HepG2 (cell line): ENCODE data around the gene STRN3. TPM values are rescaled to one million over a fixed set of nuclear protein-coding genes. Genes with fewer than 3 reads are reported as not detected.

Experiments used
- ATAC-seq: fragments of 200-7000 bp; cut with Tn5 transposase; 3 replicates; pipeline ENCODE4 v1.9.1; 2020; ENCODE audit warnings: mild to moderate bottlenecking, moderate library complexity
- BruUV-seq: library from RNA; stranded (reverse); fragments of 400-500 nt; replicated peaks from 2 replicates; lab custom pipeline; 2021; lab: Mats Ljungman, UMichigan
- CTCF ChIA-PET: fragments of 300-600 bp; formaldehyde crosslinking; extraction: SDS; loops from one replicate; lab custom pipeline; 2021; ENCODE audit warnings: low total read pairs, inconsistent platforms, low intra/inter-chr PET ratio; lab: Yijun Ruan, JAX
- POLR2A ChIA-PET: fragments of 350-600 bp; sonication (Branson Sonifier 250); formaldehyde crosslinking; loops from one replicate; lab custom pipeline; 2020; ENCODE audit warnings: antibody characterized with exemption, inconsistent platforms; lab: Yijun Ruan, JAX
- DNase-seq: peaks from one replicate; pipeline ENCODE4 v3.0.0-alpha.2; 2015; ENCODE audit warnings: low spot score
- FAIRE-seq: peaks from 3 replicates; lab custom pipeline; 2011; peaks lifted over from hg19 to GRCh38; lab: Jason Lieb, UNC
- H2AFZ ChIP-seq: one replicate; pipeline ENCODE4 v1.6.1; 2011; ENCODE audit warnings: low read length, inconsistent platforms
- H3K27ac ChIP-seq: fragments of 300-600 bp; 3 replicates; pipeline ENCODE4 v1.8.0; 2011; ENCODE audit warnings: mixed run types, mild to moderate bottlenecking, mixed read lengths, low read length, inconsistent platforms; ENCODE audit not compliant: insufficient read depth; ENCODE audit errors: extremely low read length
- H3K27me3 ChIP-seq, 2 experiments: fragments of 200-600 bp in 1 of 2; 2 replicates in 1 of 2; 3 replicates in 1 of 2; pipeline versions ENCODE4 v1.6.0 to v1.8.0; 2011; ENCODE audit warnings: low read length in 2 of 2, mild to moderate bottlenecking in 2 of 2, moderate library complexity in 2 of 2, inconsistent platforms in 1 of 2; ENCODE audit not compliant: insufficient read depth in 2 of 2, control insufficient read depth in 1 of 2
- H3K36me3 ChIP-seq, 2 experiments: fragments of 200-600 bp in 1 of 2; replicated peaks in 1 of 2; 2 replicates in 1 of 2; 3 replicates in 1 of 2; pipeline versions ENCODE4 v1.5.1 to v1.8.0; 2011; ENCODE audit warnings: low read length in 2 of 2, inconsistent platforms in 1 of 2; ENCODE audit not compliant: insufficient read depth in 2 of 2, control insufficient read depth in 1 of 2
- H3K4me1 ChIP-seq: 2 replicates; pipeline ENCODE4 v1.5.1; 2012; ENCODE audit warnings: low read length, inconsistent platforms; ENCODE audit not compliant: insufficient read depth
- H3K4me2 ChIP-seq: 2 replicates; pipeline ENCODE4 v1.6.0; 2011; ENCODE audit warnings: low read depth, low read length, inconsistent platforms
- H3K4me3 ChIP-seq, 3 experiments: fragments of 200-600 bp in 1 of 3; sonication (generic), shearing (Covaris generic) in 1 of 3; replicated peaks in 1 of 3; 2 replicates each; pipeline ENCODE4 v1.5.1; 2011 to 2016; ENCODE audit warnings: low read length in 3 of 3, inconsistent platforms in 2 of 3, low read depth in 2 of 3, mild to moderate bottlenecking in 2 of 3, control low read depth in 1 of 3, mixed read lengths in 1 of 3; ENCODE audit not compliant: insufficient read depth in 1 of 3
- H3K79me2 ChIP-seq: one replicate; pipeline ENCODE4 v1.6.1; 2011; ENCODE audit warnings: low read length, inconsistent platforms; ENCODE audit not compliant: insufficient read depth
- H3K9ac ChIP-seq: 2 replicates; pipeline ENCODE4 v1.6.0; 2011; ENCODE audit warnings: mild to moderate bottlenecking, low read depth, low read length, inconsistent platforms; ENCODE audit not compliant: insufficient read depth
- H3K9me3 ChIP-seq: 2 replicates; pipeline ENCODE4 v1.5.1; 2012; ENCODE audit warnings: mild to moderate bottlenecking, low read length
- H4K20me1 ChIP-seq: 2 replicates; pipeline ENCODE4 v1.6.0; 2011; ENCODE audit warnings: inconsistent platforms, mild to moderate bottlenecking, low read length, moderate library complexity; ENCODE audit not compliant: insufficient read depth
- CREB1 ChIP-seq, 2 experiments: fragments of 450-650 bp in 1 of 2; IDR thresholded peaks; 2 replicates each; pipeline ENCODE4 v1.6.1; 2016 to 2017; ENCODE audit warnings: control low read depth in 1 of 2, mild to moderate bottlenecking in 1 of 2, missing compliant biosample characterization in 1 of 2, missing genetic modification characterization in 1 of 2
- POLR2A ChIP-seq, 2 experiments: IDR thresholded peaks; 2 replicates each; pipeline ENCODE4 v1.6.1; 2011; ENCODE audit warnings: low read depth in 2 of 2, low read length in 2 of 2, mild to moderate bottlenecking in 1 of 2, moderate library complexity in 1 of 2; ENCODE audit not compliant: insufficient read depth in 1 of 2
- POLR2AphosphoS2 ChIP-seq: IDR thresholded peaks from 2 replicates; pipeline ENCODE4 v1.6.1; 2011; ENCODE audit warnings: low read depth, low read length, improper control_type of control experiment
- RBM22 ChIP-seq: fragments of 200-400 bp; formaldehyde crosslinking; optimal IDR thresholded peaks from 2 replicates; pipeline ENCODE3; 2017; ENCODE audit warnings: mild to moderate bottlenecking, low read length, moderate library complexity
- SOX6 ChIP-seq, 2 experiments: fragments of 450-650 bp in 1 of 2; sonication (generic) in 1 of 2; formaldehyde crosslinking in 1 of 2; IDR thresholded peaks; 2 replicates each; pipeline versions ENCODE4 v1.4.0 to v1.6.1; 2017 to 2020; ENCODE audit warnings: antibody characterized with exemption in 1 of 2, mild to moderate bottlenecking in 1 of 2, missing genetic modification reagents in 1 of 2
- ZFP36L1 ChIP-seq: sonication (generic); formaldehyde crosslinking; IDR thresholded peaks from 2 replicates; pipeline ENCODE4 v1.8.0; 2022; ENCODE audit warnings: mild to moderate bottlenecking, missing genetic modification reagents, moderate library complexity
- ZMYM4 ChIP-seq: sonication (generic); formaldehyde crosslinking; IDR thresholded peaks from 2 replicates; pipeline ENCODE4 v1.8.1; 2023; ENCODE audit warnings: mild to moderate bottlenecking, missing genetic modification reagents
- ZNF781 ChIP-seq: sonication (generic); formaldehyde crosslinking; IDR thresholded peaks from 2 replicates; pipeline ENCODE4 v1.5.1; 2020; ENCODE audit warnings: borderline replicate concordance, mild to moderate bottlenecking, missing genetic modification reagents; ENCODE audit errors: not compliant biosample characterization
- WGBS: methylation state at CpG from one replicate; pipeline ENCODE4 v1.1.6; 2017; ENCODE audit warnings: low lambda C conversion rate; 5-methylcytosine and 5-hydroxymethylcytosine counted together
- in situ Hi-C: cut with HindIII; loops from 2 replicates; pipeline ENCODE4 v1.10.0; 2017; ENCODE audit warnings: low pct_unique_long_range_greater_than_20kb; ENCODE audit not compliant: extremely low pct_ligation_motif_present
- intact Hi-C: fragments of 100-400 bp; cut with micrococcal nuclease; formaldehyde crosslinking; loops from one replicate; pipeline ENCODE4 v1.10.0; 2022; ENCODE audit not compliant: unreplicated experiment
- polyA plus RNA-seq, 8 experiments: library from polyadenylated mRNA; depleted of rRNA in 3 of 8; stranded (reverse) in 7 of 8; unstranded in 1 of 8; fragments of >200 nt; fragmentation: Illumina TruSeq in 4 of 8; extraction: Trizol in 4 of 8; gene quantifications; 2 replicates each; pipeline versions ENCODE4 v1.2.1 to v1.2.3, GENCODE V29; 2011 to 2016; ENCODE audit warnings: low read depth in 4 of 8, missing spikeins in 1 of 8, mixed read lengths in 1 of 8; ENCODE audit not compliant: insufficient read depth in 1 of 8
- total RNA-seq, 5 experiments: library from RNA; depleted of rRNA; stranded (reverse); fragments of >200 nt; fragmentation: Illumina TruSeq; extraction: Trizol; gene quantifications; 2 replicates each; pipeline ENCODE4 v1.2.3, GENCODE V29; 2016; ENCODE audit warnings: low read depth in 1 of 5
- TF ChIP-seq, protein P1 (sequence below), 2 experiments: fragments of 450-650 bp in 1 of 2; sonication (generic) in 1 of 2; formaldehyde crosslinking in 1 of 2; IDR thresholded peaks; 2 replicates each; pipeline versions ENCODE4 v1.6.1 to v1.8.0; 2016 to 2022; ENCODE audit warnings: antibody characterized with exemption in 1 of 2, mild to moderate bottlenecking in 1 of 2, missing genetic modification reagents in 1 of 2
- TF ChIP-seq, protein P2 (sequence below): sonication (generic); formaldehyde crosslinking; IDR thresholded peaks from 2 replicates; pipeline ENCODE4 v1.8.1; 2023; ENCODE audit warnings: mild to moderate bottlenecking, missing genetic modification reagents

Gene STRN3
- total and polyA plus RNA-seq, 2 of the 13 experiments (the other 11 are each of a cell fraction or from before 2014, with no cell fraction given), result 49.4 to 123 TPM

GRCh38 chr14:30885840-30886740, 140.1 kb downstream of the STRN3 start:
- intact Hi-C loops, result no loop called here
- ATAC-seq, result peak; percentile 19
- Histone ChIP-seq H3K4me1 (peaks cover 24% of the 10 kb centered on the region), H3K79me2 (no peaks in the 10 kb centered on the region), H3K27me3 (no peaks in the 10 kb centered on the region), H4K20me1 (no peaks in the 10 kb centered on the region), H3K36me3 (peaks cover 0 to 2% of the 10 kb centered on the region in 2 experiments; a peak in 1 of 5 replicates), H3K4me3 (no peak overlapping the region), H2AFZ (no peak overlapping the region), H3K9me3 (no peaks in the 10 kb centered on the region), H3K4me2 (no peak overlapping the region), H3K9ac (no peak overlapping the region), H3K27ac (no peak overlapping the region)
- BruUV-seq, result no TSS peak
- ChIA-PET CTCF (no interaction called here), POLR2A (interaction anchor here (1.1 kb wide), 1 partner anchor 12 kb away, joined by 4 read pairs; no protein-coding TSS in a partner anchor)
- WGBS, result 97% methylated on average over 7 of the region's 7 CpGs
- DNase-seq, result no peak
- no peak for FAIRE-seq
- in situ Hi-C loops, result no loop called here
- 0 out of 4 replicates have a peak, but pooled peaks of 1 of the 2 experiments have one; percentile 11 for TF ChIP-seq POLR2A (IDR thresholded peaks at IDR 0.05; ENCODE audit: insufficient read depth in 1 of 2, low read depth in 2 of 2, low read length in 2 of 2)
- 0 out of 2 replicates have a peak, but pooled peaks have one; percentile 51 for TF ChIP-seq ZFP36L1 (CRISPR knock-in tag)
- TF ChIP-seq POLR2AphosphoS2, result 0 out of 2 replicates have a peak, but pooled peaks have one; percentile 29
- TF ChIP-seq, protein P1, sequence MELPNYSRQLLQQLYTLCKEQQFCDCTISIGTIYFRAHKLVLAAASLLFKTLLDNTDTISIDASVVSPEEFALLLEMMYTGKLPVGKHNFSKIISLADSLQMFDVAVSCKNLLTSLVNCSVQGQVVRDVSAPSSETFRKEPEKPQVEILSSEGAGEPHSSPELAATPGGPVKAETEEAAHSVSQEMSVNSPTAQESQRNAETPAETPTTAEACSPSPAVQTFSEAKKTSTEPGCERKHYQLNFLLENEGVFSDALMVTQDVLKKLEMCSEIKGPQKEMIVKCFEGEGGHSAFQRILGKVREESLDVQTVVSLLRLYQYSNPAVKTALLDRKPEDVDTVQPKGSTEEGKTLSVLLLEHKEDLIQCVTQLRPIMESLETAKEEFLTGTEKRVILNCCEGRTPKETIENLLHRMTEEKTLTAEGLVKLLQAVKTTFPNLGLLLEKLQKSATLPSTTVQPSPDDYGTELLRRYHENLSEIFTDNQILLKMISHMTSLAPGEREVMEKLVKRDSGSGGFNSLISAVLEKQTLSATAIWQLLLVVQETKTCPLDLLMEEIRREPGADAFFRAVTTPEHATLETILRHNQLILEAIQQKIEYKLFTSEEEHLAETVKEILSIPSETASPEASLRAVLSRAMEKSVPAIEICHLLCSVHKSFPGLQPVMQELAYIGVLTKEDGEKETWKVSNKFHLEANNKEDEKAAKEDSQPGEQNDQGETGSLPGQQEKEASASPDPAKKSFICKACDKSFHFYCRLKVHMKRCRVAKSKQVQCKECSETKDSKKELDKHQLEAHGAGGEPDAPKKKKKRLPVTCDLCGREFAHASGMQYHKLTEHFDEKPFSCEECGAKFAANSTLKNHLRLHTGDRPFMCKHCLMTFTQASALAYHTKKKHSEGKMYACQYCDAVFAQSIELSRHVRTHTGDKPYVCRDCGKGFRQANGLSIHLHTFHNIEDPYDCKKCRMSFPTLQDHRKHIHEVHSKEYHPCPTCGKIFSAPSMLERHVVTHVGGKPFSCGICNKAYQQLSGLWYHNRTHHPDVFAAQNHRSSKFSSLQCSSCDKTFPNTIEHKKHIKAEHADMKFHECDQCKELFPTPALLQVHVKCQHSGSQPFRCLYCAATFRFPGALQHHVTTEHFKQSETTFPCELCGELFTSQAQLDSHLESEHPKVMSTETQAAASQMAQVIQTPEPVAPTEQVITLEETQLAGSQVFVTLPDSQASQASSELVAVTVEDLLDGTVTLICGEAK (IDR thresholded peaks at IDR 0.05), result no peak
- TF ChIP-seq, protein P1 (CRISPR knock-in tag; IDR thresholded peaks at IDR 0.05), result no peak
- peak; percentile 78 for TF ChIP-seq RBM22
- no peak for TF ChIP-seq ZNF781 (CRISPR knock-in tag)
- no peak for TF ChIP-seq SOX6 (IDR thresholded peaks at IDR 0.05)
- TF ChIP-seq SOX6 (CRISPR knock-in tag; IDR thresholded peaks at IDR 0.05), result no peak
- TF ChIP-seq CREB1 (IDR thresholded peaks at IDR 0.05), result no peak
- no peak for TF ChIP-seq CREB1 (CRISPR knock-in tag; IDR thresholded peaks at IDR 0.05)
- TF ChIP-seq, protein P2, sequence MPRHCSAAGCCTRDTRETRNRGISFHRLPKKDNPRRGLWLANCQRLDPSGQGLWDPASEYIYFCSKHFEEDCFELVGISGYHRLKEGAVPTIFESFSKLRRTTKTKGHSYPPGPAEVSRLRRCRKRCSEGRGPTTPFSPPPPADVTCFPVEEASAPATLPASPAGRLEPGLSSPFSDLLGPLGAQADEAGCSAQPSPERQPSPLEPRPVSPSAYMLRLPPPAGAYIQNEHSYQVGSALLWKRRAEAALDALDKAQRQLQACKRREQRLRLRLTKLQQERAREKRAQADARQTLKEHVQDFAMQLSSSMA (CRISPR knock-in tag), result no peak
- 0 out of 2 replicates have a peak, but pooled peaks have one; percentile 23 for TF ChIP-seq ZMYM4 (CRISPR knock-in tag)
